Stimulated activated CD4-positive, alpha-beta T cell treated with anti-CD3 and anti-CD28 coated beads, Interleukin-2, amount 100 ng/mL, for 48 hours (primary cell): ENCODE results near the gene AOC1.
"Not testable (repeated sequence)": the region's sequence is repeated elsewhere in the genome, so short reads cannot be mapped to it uniquely, and the experiment has no call there.

ENCODE experiments used
- DNase-seq, 2 donors: peaks; one replicate each; pipeline ENCODE4 v3.0.0-alpha.2; 2020

AOC1 gene

GRCh38 chr7:150852371-150852905 is at the start of gene AOC1:
Gene AOC1, plus strand, starts transcription at chr7:150852517. Its CDS starts 3,954 bp downstream, at chr7:150856471.
- DNase-seq: no peak

GRCh38 chr7:150803161-150803860 is 49.0 kb upstream of the AOC1 start:
- DNase-seq: no peak

- no peak for DNase-seq
Observed at GRCh38 chr7:150804802-150805201, 47.5 kb upstream of the AOC1 start.

GRCh38 chr7:150805864-150806263 is 46.5 kb upstream of the AOC1 start:
- DNase-seq: no peak

- no peak for DNase-seq
Observed at GRCh38 chr7:150806454-150806853, 45.9 kb upstream of the AOC1 start.

- no peak for DNase-seq
Observed at GRCh38 chr7:150806863-150807262, 45.5 kb upstream of the AOC1 start.

- not testable (repeated sequence) for DNase-seq
Observed at GRCh38 chr7:150807616-150808438, 44.5 kb upstream of the AOC1 start.

- DNase-seq: no peak
Observed at GRCh38 chr7:150814328-150815001, 37.9 kb upstream of the AOC1 start.

- no peak for DNase-seq
Observed at GRCh38 chr7:150818971-150819370, 33.3 kb upstream of the AOC1 start.

- DNase-seq: no peak
Observed at GRCh38 chr7:150820148-150820547, 32.2 kb upstream of the AOC1 start.

GRCh38 chr7:150820578-150821198 is 31.6 kb upstream of the AOC1 start:
- DNase-seq: no peak

GRCh38 chr7:150823043-150823442 is 29.3 kb upstream of the AOC1 start:
- DNase-seq: no peak

- no peak for DNase-seq
Observed at GRCh38 chr7:150823484-150824126, 28.7 kb upstream of the AOC1 start.

- no peak for DNase-seq
Observed at GRCh38 chr7:150824379-150825177, 27.7 kb upstream of the AOC1 start.

GRCh38 chr7:150826061-150826849 is 26.1 kb upstream of the AOC1 start:
- DNase-seq: no peak

- no peak for DNase-seq
Observed at GRCh38 chr7:150828384-150828783, 23.9 kb upstream of the AOC1 start.

GRCh38 chr7:150829426-150829825 is 22.9 kb upstream of the AOC1 start:
- no peak for DNase-seq

- no peak for DNase-seq
Observed at GRCh38 chr7:150830937-150831336, 21.4 kb upstream of the AOC1 start.

- no peak for DNase-seq
Observed at GRCh38 chr7:150831851-150832250, 20.5 kb upstream of the AOC1 start.

- DNase-seq: no peak
Observed at GRCh38 chr7:150835019-150835418, 17.3 kb upstream of the AOC1 start.
